T-cell (primary cell): Measurements from ENCODE around the gene NSD2. TPM values are rescaled to one million over a fixed set of nuclear protein-coding genes. Genes with fewer than 3 reads are reported as not detected.
A peak's percentile ranks its signal among the peaks of the same experiment; 100 is the strongest.

Experiments used
- ATAC-seq, 4 experiments: fragments of 200-7000 bp in 3 of 4; fragments of 150-1000 bp in 1 of 4; cut with Tn5 transposase; replicated peaks in 1 of 4; 1 replicate in 3 of 4; 2 replicates in 1 of 4; pipeline ENCODE4 v1.10.0; 2021; ENCODE audit warnings: moderate library complexity in 3 of 4, mild to moderate bottlenecking in 2 of 4, moderate number of reproducible peaks in 1 of 4
- CTCF ChIA-PET, 2 donors: fragments of 300-600 bp; sonication (Branson Sonifier 250); formaldehyde crosslinking; loops; one replicate each; lab custom pipeline; 2022; ENCODE audit warnings: antibody characterized with exemption in 2 of 2; lab: Charles Lee
- POLR2A ChIA-PET, 2 donors: fragments of 300-600 bp; sonication (Branson Sonifier 250); formaldehyde crosslinking; loops; one replicate each; lab custom pipeline; 2022; ENCODE audit warnings: antibody characterized with exemption in 2 of 2; lab: Charles Lee
- DNase-seq, 35 experiments: peaks; one replicate each; pipeline versions ENCODE4 v3.0.0 to v3.0.0-alpha.2; 2013 to 2023
- H3K27ac ChIP-seq: one replicate; pipeline ENCODE4 v1.5.1; 2013; ENCODE audit warnings: low read length
- H3K27me3 ChIP-seq, 2 experiments: replicated peaks in 1 of 2; 1 replicate in 1 of 2; 2 replicates in 1 of 2; pipeline versions ENCODE4 v1.6.1 to v1.7.0; 2013; ENCODE audit warnings: low read length in 1 of 2, mixed read lengths in 1 of 2; ENCODE audit not compliant: control insufficient read depth in 2 of 2, insufficient read depth in 2 of 2; ENCODE audit errors: extremely low read depth in 1 of 2
- H3K36me3 ChIP-seq, 2 donors: 1 replicate in 1 of 2; 2 replicates in 1 of 2; pipeline versions ENCODE4 v1.6.1 to v1.7.0; 2013; ENCODE audit warnings: low read length in 1 of 2; ENCODE audit not compliant: control insufficient read depth in 2 of 2, insufficient read depth in 1 of 2; ENCODE audit errors: extremely low read depth in 1 of 2
- H3K4me1 ChIP-seq, 2 experiments: 1 replicate in 1 of 2; 2 replicates in 1 of 2; pipeline versions ENCODE4 v1.6.1 to v1.7.0; 2013; ENCODE audit warnings: low read length in 2 of 2, mixed read lengths in 1 of 2; ENCODE audit not compliant: insufficient read depth in 2 of 2, control insufficient read depth in 1 of 2; ENCODE audit errors: extremely low read depth in 1 of 2
- H3K4me3 ChIP-seq, 2 donors: 1 replicate in 1 of 2; 2 replicates in 1 of 2; pipeline versions ENCODE4 v1.5.1 to v1.7.0; 2013; ENCODE audit warnings: mild to moderate bottlenecking in 2 of 2, low read length in 1 of 2, moderate library complexity in 1 of 2; ENCODE audit not compliant: control insufficient read depth in 1 of 2; ENCODE audit errors: extremely low read depth in 1 of 2
- H3K9me3 ChIP-seq: 2 replicates; pipeline ENCODE4 v1.7.0; 2013
- H3K27ac Mint-ChIP-seq, 2 donors: one replicate each; pipeline ENCODE4 v1.8.0; 2020 to 2021; ENCODE audit warnings: mild to moderate bottlenecking in 2 of 2, mixed read lengths in 2 of 2
- H3K27me3 Mint-ChIP-seq, 2 donors: one replicate each; pipeline ENCODE4 v1.8.0; 2021 to 2022; ENCODE audit warnings: mixed read lengths in 2 of 2
- H3K36me3 Mint-ChIP-seq: one replicate; pipeline ENCODE4 v1.8.0; 2021; ENCODE audit warnings: mixed read lengths
- H3K4me1 Mint-ChIP-seq, 3 donors: one replicate each; pipeline ENCODE4 v1.8.0; 2020 to 2022; ENCODE audit warnings: mixed read lengths in 3 of 3, mild to moderate bottlenecking in 1 of 3
- H3K4me3 Mint-ChIP-seq, 3 donors: one replicate each; pipeline ENCODE4 v1.8.0; 2020 to 2022; ENCODE audit warnings: mild to moderate bottlenecking in 3 of 3, mixed read lengths in 3 of 3, moderate library complexity in 3 of 3
- H3K9me3 Mint-ChIP-seq, 3 donors: one replicate each; pipeline ENCODE4 v1.8.0; 2020 to 2022; ENCODE audit warnings: mixed read lengths in 3 of 3
- WGBS: methylation state at CpG from one replicate; pipeline ENCODE4 v1.1.5; 2013; ENCODE audit warnings: missing lambda C conversion rate; ENCODE audit not compliant: insufficient coverage; 5-methylcytosine and 5-hydroxymethylcytosine counted together
- total RNA-seq, 35 experiments: library from RNA in 6 of 35; stranded (reverse) in 6 of 35; fragments of 120-200 nt in 1 of 35; gene quantifications; one replicate each; pipeline versions ENCODE4 v1.2.1 to v1.2.4 and lab custom pipeline; 2013 to 2026

Gene NSD2
- total RNA-seq, 5 donors from 2014 or later (not counting 1 experiment from before 2014, with no cell fraction given), result 40.8 to 55.3 (median 48.3) TPM

GRCh38 chr4:1969928-1970723 is 98.9 kb downstream of the NSD2 start:
- ChIA-PET CTCF (no interaction called here), POLR2A (no interaction called here)
- Histone ChIP-seq H3K4me1 (no peaks in the 10 kb centered on the region), H3K9me3 (no peaks in the 10 kb centered on the region), H3K27ac (no peak overlapping the region), H3K36me3 (peaks cover 5 to 14% of the 10 kb centered on the region in 2 donors), H3K27me3 (no peaks in the 10 kb centered on the region), H3K4me3 (no peak overlapping the region)
- Mint-ChIP-seq H3K27ac (peak overlapping the region in 1 of 2 donors; percentile 6), H3K27me3 (no peaks in the 10 kb centered on the region), H3K4me3 (no peak overlapping the region), H3K9me3 (no peaks in the 10 kb centered on the region), H3K4me1 (no peaks in the 10 kb centered on the region), H3K36me3 (peaks cover 20% of the 10 kb centered on the region)
- WGBS, result 98% methylated on average over 6 of the region's 17 CpGs
- ATAC-seq, result no peak
- no peak for DNase-seq

DNA sequence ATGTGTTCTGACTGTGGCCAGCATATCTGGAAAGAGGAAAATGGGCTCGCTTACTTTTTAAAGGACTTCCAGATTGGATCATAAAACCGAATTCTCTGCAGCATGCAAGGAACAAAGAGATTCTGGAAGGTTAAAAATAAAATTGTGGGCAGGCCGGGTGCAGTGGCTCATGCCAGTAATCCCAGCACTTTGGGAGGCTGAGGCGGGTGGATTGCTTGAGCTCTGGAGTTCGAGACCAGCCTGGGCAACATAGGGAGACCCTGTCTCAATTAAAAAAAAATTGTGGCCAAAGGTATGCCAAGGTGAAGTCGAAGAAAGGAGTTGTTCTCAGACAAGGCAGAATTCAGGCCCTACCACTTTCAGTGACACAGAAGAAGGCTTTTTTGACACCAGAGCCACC is 99.7 kb downstream of the NSD2 start:
- DNase-seq (no peak), ATAC-seq (no peak)
- no peaks in the 10 kb centered on the region for H3K9me3 ChIP-seq
- Mint-ChIP-seq H3K27ac (no peak overlapping the region), H3K9me3 (no peaks in the 10 kb centered on the region), H3K4me1 (no peaks in the 10 kb centered on the region), H3K4me3 (no peak overlapping the region), H3K27me3 (no peaks in the 10 kb centered on the region), H3K36me3 (peaks cover 17% of the 10 kb centered on the region)
- CTCF ChIA-PET, result no interaction called here
- peaks cover 8 to 22% of the 10 kb centered on the region in 2 donors for H3K36me3 ChIP-seq
- H3K27me3 ChIP-seq, result no peaks in the 10 kb centered on the region
- H3K4me1 ChIP-seq, result no peaks in the 10 kb centered on the region
- no peak overlapping the region for H3K27ac ChIP-seq
- H3K4me3 ChIP-seq, result no peak overlapping the region
- 98% methylated on average over 6 of the region's 6 CpGs for WGBS
- POLR2A ChIA-PET, result no interaction called here

GRCh38 chr4:1971456-1972200 is 100.4 kb downstream of the NSD2 start:
- H3K4me3 ChIP-seq, result no peak overlapping the region
- Mint-ChIP-seq H3K4me1 (no peaks in the 10 kb centered on the region), H3K9me3 (no peaks in the 10 kb centered on the region), H3K4me3 (no peak overlapping the region), H3K27me3 (no peaks in the 10 kb centered on the region), H3K27ac (no peak overlapping the region), H3K36me3 (peaks cover 18% of the 10 kb centered on the region)
- H3K27ac ChIP-seq, result no peak overlapping the region
- DNase-seq (no peak), ATAC-seq (no peak)
- H3K36me3 ChIP-seq, result peaks cover 8 to 29% of the 10 kb centered on the region in 2 donors
- ChIA-PET CTCF (no interaction called here), POLR2A (no interaction called here)
- 100% methylated on average over 10 of the region's 16 CpGs for WGBS
- no peaks in the 10 kb centered on the region for H3K4me1 ChIP-seq
- H3K27me3 ChIP-seq, result no peaks in the 10 kb centered on the region
- H3K9me3 ChIP-seq, result no peaks in the 10 kb centered on the region

- Mint-ChIP-seq H3K9me3 (no peaks in the 10 kb centered on the region), H3K4me1 (no peaks in the 10 kb centered on the region), H3K36me3 (peaks cover 21% of the 10 kb centered on the region), H3K4me3 (no peak overlapping the region), H3K27ac (no peak overlapping the region), H3K27me3 (no peaks in the 10 kb centered on the region)
- H3K9me3 ChIP-seq, result no peaks in the 10 kb centered on the region
- no peaks in the 10 kb centered on the region for H3K27me3 ChIP-seq
- 94% methylated on average over 3 of the region's 10 CpGs for WGBS
- H3K36me3 ChIP-seq, result peaks cover 8 to 36% of the 10 kb centered on the region in 2 donors
- DNase-seq (no peak), ATAC-seq (no peak)
- POLR2A ChIA-PET, result no interaction called here
- H3K27ac ChIP-seq, result no peak overlapping the region
- no peaks in the 10 kb centered on the region for H3K4me1 ChIP-seq
- no peak overlapping the region for H3K4me3 ChIP-seq
- CTCF ChIA-PET, result no interaction called here
Measured at GRCh38 chr4:1972414-1972813, 101.2 kb downstream of the NSD2 start.

GRCh38 chr4:1973218-1973617 is 102.0 kb downstream of the NSD2 start:
- ChIA-PET CTCF (no interaction called here), POLR2A (no interaction called here)
- ATAC-seq, result no peak
- Mint-ChIP-seq H3K27ac (no peak overlapping the region), H3K9me3 (no peaks in the 10 kb centered on the region), H3K36me3 (peaks cover 25% of the 10 kb centered on the region), H3K27me3 (no peaks in the 10 kb centered on the region), H3K4me3 (no peak overlapping the region), H3K4me1 (no peaks in the 10 kb centered on the region)
- Histone ChIP-seq H3K4me3 (no peak overlapping the region), H3K27ac (no peak overlapping the region), H3K27me3 (no peaks in the 10 kb centered on the region), H3K36me3 (peaks cover 8 to 38% of the 10 kb centered on the region in 2 donors), H3K4me1 (no peaks in the 10 kb centered on the region), H3K9me3 (no peaks in the 10 kb centered on the region)
- 98% methylated on average over 5 of the region's 12 CpGs for WGBS
- no peak for DNase-seq

DNA sequence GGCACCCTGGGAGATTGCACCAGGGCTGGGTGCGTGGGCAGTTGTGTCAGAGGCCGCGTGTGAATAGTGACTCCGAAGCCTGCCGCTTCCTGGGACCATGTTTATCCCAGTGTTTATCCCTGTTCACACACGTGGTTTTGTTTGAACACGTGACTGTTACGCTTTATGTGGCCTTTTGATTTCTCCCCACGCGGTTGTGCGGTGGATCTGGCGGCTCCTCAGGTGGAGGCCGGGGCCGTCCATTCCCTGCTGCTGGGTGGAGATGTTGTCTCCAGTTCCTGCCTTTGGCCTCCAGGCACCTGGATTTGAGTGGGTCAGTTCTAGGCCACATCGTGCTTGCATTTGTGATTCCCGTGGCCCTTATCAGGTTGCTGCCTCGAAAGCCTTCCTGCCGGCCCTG is 102.5 kb downstream of the NSD2 start:
- Mint-ChIP-seq H3K27ac (no peak overlapping the region), H3K36me3 (peaks cover 27% of the 10 kb centered on the region), H3K4me3 (no peak overlapping the region), H3K27me3 (no peaks in the 10 kb centered on the region), H3K9me3 (no peaks in the 10 kb centered on the region), H3K4me1 (no peaks in the 10 kb centered on the region)
- peaks cover 12 to 41% of the 10 kb centered on the region in 2 donors for H3K36me3 ChIP-seq
- no peak for DNase-seq
- H3K27me3 ChIP-seq, result no peaks in the 10 kb centered on the region
- WGBS, result 96% methylated on average over 16 of the region's 18 CpGs
- no peaks in the 10 kb centered on the region for H3K9me3 ChIP-seq
- ChIA-PET POLR2A (interaction anchor here in 1 of 2 donors (0.7 kb wide), 1 partner anchor 82 kb away, joined by 3 read pairs; no protein-coding TSS in a partner anchor), CTCF (no interaction called here)
- no peak overlapping the region for H3K27ac ChIP-seq
- no peak overlapping the region for H3K4me3 ChIP-seq
- no peaks in the 10 kb centered on the region for H3K4me1 ChIP-seq
- ATAC-seq, result no peak
